ENCODE data around the gene ABCC8. TPM values are rescaled to one million over a fixed set of nuclear protein-coding genes. Genes with fewer than 3 reads are reported as not detected.

ABCC8 gene
- total RNA-seq: 8.2 TPM

DNA sequence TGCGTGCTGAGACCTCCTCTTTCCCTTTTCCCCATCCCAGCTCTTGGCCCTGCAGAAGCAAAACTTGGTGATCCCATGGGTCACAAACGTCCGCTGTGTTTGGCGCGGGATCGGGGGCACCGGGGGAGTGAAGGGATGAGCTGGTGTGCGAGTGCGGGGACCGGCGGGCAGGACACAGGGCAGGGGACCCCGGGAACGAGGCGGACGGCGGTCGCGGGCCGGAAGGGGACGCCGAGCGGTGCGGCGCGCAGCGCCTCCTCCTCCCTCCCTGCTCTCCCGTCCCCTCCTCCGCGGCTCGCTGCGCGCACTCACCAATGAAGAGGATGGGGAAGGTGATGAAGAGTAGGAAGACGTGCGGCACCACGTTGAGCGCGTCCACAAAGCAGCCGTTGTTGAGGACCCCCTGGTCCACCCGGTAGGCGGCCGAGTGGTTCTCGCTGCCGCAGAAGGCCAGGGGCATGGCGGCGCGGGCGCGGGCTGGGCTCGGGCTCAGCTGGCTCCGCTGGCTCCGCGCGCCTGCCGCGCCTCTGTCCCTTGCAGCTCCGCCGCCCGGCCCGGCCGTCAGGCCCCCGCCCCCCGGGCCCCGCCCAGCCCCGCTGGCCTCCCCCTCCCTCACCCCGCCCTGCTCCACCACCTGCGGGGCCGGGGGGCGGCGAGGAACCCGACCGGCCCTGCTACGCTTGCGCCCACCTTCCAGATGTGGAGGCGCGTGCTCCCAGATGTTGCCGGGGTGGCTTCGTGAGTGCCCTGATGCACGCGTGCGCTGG, at the start of gene ABCC8:
ABCC8 (minus strand) TSS at position 529 of the 767 bp plus-strand sequence; CDS start at position 460, 69 bp downstream.
- intact Hi-C loops (cut with DNase I): no loop called here
- no peak for DNase-seq (ENCODE audit: low spot score)
- no peak for ATAC-seq

DNA sequence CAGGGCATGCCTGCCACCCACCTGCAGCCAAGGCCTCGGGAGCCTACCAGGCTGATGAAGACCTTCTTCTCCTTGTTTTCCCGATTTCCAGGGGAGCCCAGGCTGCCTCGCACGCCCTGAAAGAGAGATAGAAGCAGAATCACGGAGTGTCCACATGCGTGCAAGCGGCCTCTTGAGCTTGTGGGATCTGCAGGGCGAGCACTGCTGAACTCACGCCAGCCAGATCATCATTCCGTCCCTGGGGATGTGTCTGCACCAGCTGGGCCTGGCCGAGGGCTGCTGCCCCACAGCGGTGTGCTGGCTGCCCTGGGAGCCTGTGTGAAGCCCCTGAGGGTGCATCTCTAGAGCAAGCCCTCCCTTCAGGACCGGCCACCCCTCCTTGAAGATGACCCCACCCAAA, 49.7 kb upstream of the ABCC8 start:
- ATAC-seq (peak; percentile 12), DNase-seq (ENCODE audit: low spot score) (no peak)
- intact Hi-C loops (cut with DNase I): no loop called here

DNA sequence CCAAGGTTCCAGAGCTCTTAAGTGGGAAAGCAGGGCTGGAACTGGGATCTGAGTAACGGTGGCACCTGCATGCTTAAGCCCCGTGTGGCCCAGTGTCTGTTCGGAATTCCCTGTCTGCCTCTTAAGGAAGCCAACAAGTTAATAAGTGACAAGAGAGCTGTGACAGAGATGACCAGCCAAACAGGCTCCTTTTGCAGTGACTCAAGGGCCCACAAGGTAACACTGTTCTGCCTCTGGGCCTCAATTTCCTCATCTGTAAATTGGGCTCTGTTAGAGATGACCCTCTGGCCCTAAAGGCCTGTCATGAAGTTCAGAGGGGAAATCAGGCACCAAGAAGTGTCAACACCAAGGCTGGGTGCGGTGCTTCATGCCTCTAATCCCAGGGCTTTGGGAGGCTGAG, 48.9 kb upstream of the ABCC8 start:
- intact Hi-C loops (cut with DNase I): no loop called here
- ATAC-seq (no peak), DNase-seq (ENCODE audit: low spot score) (no peak)

DNA sequence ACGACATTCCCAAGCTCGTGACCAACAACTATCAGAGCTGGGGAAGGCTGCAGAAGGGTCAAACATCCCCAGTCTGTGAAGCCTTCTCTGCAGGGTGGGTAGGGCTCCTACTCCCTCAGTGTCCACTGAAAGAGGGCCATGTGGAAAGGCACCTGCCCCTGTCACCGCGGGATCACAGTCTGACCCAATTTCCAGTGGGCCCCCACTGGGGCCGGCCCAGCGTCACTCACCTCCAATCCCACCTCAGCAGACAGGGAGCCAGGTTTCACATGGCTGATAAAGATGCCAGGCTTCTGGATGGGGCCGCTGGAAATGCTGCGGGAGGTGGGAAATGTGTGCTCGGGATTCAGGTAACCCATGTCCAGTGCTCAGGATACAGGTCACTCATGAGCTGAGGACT, 47.6 kb upstream of the ABCC8 start:
- intact Hi-C loops (cut with DNase I): no loop called here
- DNase-seq (ENCODE audit: low spot score): no peak
- ATAC-seq: no peak

DNA sequence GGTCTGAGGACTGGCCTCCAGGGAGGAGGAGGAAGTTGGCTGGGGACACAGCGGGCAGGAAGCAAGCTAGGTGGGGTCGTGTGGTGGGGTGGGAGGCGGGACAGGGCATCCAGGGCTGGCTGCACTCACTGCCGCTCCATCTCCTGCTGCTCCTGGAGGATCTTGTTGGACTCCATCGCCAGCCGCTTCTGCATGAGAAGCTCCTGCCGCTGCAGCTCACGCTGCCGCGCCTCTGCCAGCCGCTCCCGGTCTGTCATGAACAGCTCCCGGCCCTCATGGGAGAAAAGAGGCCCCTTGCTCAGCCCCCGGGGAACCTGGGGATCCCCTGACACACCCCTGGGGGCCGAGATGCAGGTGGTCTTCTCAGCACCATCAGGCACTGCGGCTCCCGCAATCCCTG, 46.0 kb upstream of the ABCC8 start:
- intact Hi-C loops (cut with DNase I): no loop called here
- DNase-seq (ENCODE audit: low spot score) (no peak), ATAC-seq (no peak)

DNA sequence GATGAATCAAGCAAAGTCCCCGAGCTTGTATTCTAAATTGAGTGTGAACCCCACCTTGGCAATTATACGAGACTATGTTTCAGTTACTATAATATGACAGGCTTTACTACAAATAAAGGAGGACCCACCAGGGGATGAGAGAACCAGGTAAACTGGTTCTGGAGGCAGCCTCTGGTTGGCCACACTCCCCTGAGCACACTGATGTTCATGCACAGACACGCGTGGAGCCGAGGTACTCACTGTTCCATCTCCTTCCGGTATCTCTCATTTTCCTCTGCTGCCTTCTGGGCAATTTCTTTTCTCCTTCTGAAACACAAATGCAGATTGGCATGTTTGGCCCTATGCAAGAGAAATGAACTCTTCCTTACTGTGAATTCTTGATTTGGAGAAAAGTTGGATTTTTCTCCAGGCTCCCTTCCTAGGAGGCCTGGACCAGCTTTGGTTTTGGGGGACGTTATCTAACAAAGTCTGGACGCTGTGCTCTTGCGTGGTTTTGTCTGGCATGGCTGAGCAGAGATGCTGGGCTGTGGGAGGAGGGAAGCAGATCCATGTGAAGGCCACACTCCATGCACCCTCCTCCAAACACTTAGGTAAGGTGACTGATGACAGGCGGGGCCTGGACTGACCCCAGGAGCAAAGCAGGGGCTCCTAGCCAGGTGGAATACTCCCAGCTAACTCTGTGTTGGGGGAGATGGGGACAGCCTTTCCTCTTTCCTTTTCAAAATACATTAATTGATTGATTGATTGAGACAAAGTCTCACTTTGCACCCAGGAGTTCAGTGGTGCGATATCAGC, 44.7 kb upstream of the ABCC8 start:
- intact Hi-C loops (cut with DNase I): no loop called here
- no peak for ATAC-seq
- no peak for DNase-seq (ENCODE audit: low spot score)

DNA sequence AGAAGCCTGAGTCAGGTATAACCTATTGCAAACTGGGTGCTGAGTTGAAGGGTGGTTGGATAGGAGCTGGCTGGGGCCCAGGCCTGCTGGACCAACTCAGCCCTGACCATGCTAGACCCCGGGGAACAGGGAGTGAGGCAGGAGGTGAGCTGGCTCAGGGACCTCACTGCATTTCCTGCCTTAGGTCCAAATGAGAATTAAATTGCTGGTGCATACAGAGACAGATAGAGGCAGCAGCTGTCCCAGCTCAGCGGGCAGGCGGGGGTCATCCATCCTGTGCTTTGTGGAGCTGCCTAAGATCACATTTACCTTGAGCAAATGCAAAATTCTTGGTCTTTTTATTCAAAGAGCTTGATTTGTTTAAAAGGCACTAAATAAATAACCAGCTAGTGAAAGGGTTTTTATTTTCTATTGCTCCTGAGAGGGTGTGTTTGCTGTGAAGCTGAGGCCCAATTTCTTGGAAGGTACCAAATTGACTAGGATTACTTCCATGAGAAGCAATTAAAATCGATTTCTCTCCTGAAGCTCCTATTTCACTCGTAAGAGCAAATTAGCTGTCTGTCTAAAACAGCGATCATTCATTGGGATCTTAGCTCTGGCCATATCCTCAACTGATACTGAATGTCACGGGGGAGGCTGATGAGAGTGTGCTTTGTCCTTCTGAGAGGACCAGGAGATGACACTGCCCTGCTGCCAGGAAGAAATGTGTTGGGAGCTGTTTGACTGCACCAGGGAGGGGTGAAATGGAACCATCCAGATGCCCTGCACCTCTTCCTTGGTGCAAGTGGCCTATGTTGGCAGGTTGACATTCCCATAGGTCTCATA, 42.6 kb upstream of the ABCC8 start:
- no peak for ATAC-seq
- no peak for DNase-seq (ENCODE audit: low spot score)
- intact Hi-C loops (cut with DNase I): no loop called here

DNA sequence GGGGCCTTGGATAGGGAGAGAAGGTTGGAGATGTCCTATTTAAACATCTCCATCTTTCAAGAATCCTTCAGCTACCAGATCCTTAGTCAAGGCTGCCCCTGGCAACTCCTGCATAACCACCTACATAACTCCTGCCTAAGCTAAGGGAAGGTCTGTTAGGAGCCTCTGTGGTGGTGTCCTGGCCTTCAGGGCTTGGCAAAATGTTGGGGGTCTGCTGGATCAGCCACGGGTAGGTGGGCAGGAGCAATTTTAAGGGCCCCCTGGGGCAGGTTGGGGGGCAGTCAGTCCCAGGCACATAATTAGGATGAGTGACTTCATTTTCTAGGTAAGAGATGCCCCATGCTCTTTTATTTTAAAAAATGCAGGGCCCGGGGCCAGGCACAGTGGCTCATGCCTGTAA, 41.7 kb upstream of the ABCC8 start:
- DNase-seq (ENCODE audit: low spot score) (no peak), ATAC-seq (no peak)
- intact Hi-C loops (cut with DNase I): no loop called here

DNA sequence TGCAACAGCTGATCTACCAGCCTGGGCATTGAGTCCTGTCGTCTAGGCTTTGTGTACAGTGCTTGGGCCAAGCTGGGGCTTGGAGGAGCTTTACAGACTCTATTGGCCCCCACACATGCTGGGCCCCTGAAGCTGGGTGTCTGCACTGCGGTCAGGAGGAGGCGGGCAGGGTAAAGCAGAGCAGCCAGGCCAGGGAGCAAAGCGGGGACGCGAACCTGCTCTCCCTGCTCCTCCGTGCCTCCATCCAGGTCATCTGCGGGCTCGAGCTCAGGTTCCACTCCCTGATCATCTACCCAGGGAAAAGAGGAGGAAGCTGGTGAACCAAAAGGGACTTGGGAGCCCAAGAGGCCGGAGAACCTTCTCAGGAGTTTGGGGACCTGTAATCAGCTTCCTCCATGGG, 40.5 kb upstream of the ABCC8 start:
- intact Hi-C loops (cut with DNase I): no loop called here
- DNase-seq (ENCODE audit: low spot score): no peak
- ATAC-seq: no peak

DNA sequence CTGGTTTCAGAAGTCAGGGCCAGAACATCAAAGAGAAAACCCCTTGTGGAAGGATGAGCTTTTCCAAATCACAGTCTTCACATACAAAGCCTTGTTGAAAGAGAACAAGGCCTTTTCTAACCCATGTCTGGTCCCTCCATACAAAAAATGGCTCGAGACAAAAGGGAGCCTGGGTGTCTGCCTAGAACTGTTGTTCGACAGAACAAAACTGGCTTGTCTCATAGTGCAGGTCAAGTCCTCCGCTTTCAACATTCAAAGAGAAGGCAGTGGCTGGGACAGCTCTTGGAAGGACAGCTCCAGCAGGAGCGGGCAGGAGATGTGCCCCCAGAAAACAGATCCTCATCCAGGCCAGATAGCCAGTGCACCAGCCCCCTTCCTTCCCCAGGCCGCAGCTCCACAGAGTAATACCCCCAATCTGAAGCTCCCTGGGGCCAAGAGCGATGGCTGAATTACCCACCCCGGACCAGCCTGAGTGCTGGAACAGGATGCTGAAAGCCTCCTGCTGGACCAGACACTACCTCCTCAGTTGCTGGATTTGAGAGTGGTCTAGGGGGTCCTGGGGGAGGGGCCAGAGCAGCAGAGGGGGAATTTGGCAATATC, 40.0 kb upstream of the ABCC8 start:
- intact Hi-C loops (cut with DNase I): no loop called here
- no peak for ATAC-seq
- no peak for DNase-seq (ENCODE audit: low spot score)

DNA sequence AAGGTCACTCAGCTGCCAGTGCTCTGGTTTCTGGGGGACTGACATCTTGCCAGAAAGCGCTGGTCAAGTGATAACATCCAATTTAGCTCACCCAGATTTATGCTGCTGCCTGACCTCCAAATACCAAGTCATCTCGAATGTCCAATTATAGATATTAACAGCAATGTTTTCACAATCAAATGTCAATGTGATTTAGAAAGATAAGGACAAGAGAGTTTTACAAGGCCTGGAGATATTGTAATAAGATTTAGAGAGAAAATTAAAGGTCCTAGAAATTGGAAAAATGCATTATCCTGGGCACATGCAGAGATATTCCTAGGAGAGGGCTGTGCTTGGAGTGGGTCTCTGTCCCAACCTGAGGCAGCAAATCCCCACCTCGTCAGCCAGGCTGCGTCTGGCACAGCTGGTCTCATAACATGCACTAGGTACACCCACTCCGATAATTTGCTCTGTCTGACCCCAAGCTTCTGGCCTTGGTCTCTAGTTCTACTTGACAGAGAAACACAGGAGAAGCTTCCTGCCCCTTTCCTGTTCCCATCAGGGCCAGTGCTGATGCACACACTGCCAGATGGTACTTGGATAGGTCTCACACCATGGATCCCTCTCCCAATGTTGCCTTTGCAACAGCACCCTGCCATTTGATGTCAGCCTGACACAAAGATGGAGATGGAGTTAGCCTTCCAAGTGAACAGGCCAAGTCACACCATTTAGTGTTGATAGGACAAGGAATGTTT, 39.0 kb upstream of the ABCC8 start:
- DNase-seq (ENCODE audit: low spot score) (no peak), ATAC-seq (no peak)
- intact Hi-C loops (cut with DNase I): no loop called here

DNA sequence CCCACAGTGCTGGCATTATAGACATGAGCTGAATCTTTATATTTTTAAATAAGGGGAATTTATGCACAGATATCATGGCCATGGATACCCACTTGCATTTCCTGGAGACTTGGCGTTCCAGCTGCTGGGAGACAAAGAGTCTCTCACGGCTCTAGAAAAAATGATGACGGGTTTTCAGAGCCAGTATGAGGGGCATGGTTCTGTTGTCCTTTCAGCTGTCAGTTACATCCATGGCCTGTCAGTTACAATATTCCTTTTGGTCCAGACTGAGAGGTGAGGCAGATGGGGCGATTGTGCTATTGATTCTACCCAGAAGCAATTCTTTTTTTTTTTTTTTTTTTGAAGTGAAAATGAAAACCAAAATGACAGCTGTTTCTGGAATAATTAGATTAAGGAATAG, 37.8 kb upstream of the ABCC8 start:
- no peak for DNase-seq (ENCODE audit: low spot score)
- intact Hi-C loops (cut with DNase I): no loop called here
- ATAC-seq: no peak

DNA sequence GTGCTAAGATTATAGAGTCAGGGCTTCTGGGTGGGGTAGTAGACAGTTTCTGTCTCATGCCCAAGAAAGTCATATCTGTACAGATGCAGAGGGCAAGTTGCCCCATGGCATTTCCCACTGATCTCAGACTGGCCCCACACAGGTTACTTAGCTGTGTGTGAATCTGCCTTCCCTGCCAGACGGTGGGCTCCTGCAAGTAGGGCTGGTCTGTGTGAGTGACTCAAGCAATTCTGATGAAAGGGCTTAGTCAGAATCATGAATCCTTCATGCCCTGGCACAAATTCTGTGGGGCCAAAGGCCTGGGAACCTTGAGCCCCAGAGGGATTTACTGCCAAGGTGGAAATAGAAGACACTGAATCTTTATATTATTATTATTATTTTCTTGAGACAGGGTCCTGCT, 37.2 kb upstream of the ABCC8 start:
- intact Hi-C loops (cut with DNase I): no loop called here
- ATAC-seq (no peak), DNase-seq (ENCODE audit: low spot score) (no peak)

DNA sequence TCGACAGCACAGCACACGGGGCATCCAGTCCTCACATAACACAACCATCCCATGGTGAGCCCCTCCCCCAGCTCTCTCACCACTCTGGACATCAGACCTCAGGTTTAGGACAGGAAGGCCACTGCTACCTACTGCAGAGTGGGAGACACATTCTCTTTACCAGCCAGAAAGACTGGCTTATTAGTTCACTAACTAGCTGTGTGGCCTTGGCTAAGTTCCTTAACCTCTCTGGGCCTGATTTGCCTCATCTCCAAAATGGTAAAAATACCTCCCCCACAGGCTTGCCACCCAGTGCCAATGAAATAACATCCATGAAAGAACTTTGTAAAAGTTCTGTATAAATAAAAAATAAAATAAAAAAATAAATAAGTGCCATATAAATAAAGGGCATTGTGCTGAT, 35.5 kb upstream of the ABCC8 start:
- ATAC-seq (no peak), DNase-seq (ENCODE audit: low spot score) (no peak)
- intact Hi-C loops (cut with DNase I): no loop called here

DNA sequence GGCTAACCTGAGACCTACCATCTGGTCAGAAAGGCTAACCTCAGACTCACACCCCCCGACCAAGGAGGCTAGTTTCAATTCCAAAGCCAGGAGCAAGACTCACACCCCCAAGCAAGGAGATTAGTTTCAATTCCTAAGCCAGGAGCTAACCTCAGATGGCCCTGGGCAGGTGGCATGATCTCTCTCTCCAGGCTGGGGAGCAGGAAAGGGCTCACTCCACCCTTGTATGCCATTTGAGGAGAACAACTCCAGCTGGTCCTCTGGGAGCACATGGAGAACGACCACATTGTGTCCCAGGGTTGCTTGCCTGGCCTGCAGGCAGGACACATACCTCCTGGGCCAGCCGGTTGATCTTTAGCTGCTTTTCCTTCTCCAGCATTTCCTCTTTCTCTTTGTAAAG, 34.9 kb upstream of the ABCC8 start:
- intact Hi-C loops (cut with DNase I): no loop called here
- no peak for ATAC-seq
- no peak for DNase-seq (ENCODE audit: low spot score)

DNA sequence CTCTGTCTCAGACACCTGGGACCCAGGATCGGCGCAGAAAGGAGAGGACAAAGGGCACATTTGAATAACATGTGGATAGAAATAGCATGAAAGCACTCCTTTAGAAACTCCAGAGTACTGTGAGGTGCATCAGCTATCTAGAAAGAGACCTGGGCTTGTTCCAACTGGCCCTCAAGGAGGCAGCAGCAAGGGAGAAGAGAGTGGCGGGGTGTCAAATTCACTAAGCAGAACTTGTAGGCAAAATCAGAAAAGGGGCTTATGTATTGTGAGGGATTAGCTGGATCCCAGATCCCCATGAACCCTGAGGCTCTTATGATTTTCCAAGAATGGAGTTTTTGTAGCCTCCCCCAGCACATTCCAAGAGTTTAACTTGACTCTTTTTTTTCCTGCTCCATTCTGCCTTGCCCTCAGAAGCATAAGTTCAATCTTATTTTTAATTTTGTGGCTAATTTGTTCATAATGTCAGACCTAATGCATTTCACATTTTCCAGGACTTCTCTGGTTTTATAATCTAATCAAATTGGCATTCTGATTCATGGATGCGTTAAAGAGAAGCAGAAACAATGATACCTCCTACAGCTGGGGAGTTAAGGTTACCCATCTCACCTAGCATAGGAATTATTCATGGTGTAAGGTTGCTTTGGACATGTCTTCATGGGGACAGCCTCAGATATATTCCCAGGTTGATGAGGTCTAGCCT, 34.0 kb upstream of the ABCC8 start:
- no peak for DNase-seq (ENCODE audit: low spot score)
- intact Hi-C loops (cut with DNase I): no loop called here
- ATAC-seq: no peak

DNA sequence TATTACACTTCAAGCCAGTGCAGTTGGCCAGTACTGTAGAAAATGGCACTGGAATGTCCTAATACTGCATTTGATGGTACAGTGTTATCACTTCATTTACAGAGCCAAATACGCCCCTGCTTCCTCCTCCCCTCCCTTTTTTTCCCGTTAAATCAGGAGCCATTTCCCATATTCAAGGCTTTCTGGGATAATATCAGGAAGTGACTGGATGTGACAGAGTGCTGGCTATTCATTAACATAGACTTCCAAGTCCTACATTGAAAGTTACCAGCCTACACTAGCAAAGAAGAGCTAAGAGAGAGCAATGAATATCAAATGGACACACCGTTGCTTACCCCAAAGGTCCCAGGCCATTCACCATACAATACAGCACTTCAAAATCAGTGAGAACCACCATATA, 32.1 kb upstream of the ABCC8 start:
- DNase-seq (ENCODE audit: low spot score) (no peak), ATAC-seq (no peak)
- intact Hi-C loops (cut with DNase I): no loop called here

DNA sequence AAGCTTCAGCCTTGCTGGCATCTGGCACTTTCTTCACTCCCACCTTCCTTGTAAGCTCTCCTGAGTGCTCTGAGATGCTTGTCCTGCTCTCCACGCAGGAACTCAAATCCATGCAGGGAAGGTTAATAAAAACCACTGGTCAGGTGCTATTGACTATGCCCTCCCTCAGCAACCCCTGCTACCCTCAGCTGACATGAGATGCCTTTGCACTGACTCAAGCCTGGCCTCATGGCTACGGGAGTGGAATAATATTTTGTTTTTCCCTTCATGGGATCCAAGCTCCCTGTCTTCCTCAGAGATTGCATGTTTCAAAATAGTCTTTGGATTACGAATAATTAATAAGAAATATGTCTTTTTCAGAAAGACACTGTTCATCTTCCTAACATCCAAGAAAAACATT, 31.7 kb upstream of the ABCC8 start:
- peak; percentile 85 for ATAC-seq
- intact Hi-C loops (cut with DNase I): no loop called here
- no peak for DNase-seq (ENCODE audit: low spot score)
